Measurements from ENCODE around the gene MRGPRE. TPM values are rescaled to one million over a fixed set of nuclear protein-coding genes. Genes with fewer than 3 reads are reported as not detected.

MRGPRE gene
- total and polyA plus RNA-seq, 4 experiments from 2014 or later = not detected

DNA sequence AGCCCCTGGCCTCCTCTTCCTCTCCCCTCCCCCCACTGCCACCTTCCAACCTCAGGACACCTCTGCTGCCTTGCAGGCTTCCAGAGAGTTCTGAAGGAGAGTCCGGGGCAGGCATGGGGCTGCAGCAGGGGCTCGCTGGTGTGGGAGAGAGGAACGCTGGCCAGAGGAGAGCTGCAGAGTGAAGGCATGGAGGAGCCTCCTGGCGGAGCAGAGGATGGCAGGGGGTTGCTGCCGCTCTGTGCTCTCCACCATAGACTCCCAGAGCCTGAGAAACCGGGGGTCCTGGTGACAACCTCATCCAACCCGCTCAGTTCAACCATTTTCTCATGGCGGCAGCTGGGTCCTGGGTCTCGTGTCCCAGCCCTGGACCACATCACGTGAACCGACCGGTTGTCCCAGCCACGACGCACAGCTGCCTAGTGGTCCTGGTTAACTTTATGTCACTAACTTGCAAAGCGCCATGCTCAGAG, 31.1 kb downstream of the MRGPRE start:
- Histone ChIP-seq H3K4me1 (ENCODE audit: insufficient read depth, low read length) (no peaks in the 10 kb centered on the region), H3K9me3 (ENCODE audit: control insufficient read depth in 1 of 2, low read length in 2 of 2) (no peaks in the 10 kb centered on the region), H3K27me3 (ENCODE audit: insufficient read depth, low read length) (no peaks in the 10 kb centered on the region), H3K4me3 (ENCODE audit: low read length in 2 of 2) (no peak overlapping the region), H3K36me3 (ENCODE audit: insufficient read depth, low read length) (no peaks in the 10 kb centered on the region), H3K27ac (ENCODE audit: low read depth, low read length) (no peak overlapping the region)
- no peak for DNase-seq
- ChIA-PET POLR2A (ENCODE audit: partially characterized antibody) (no interaction called here), CTCF (ENCODE audit: partially characterized antibody) (no interaction called here)
- Mint-ChIP-seq H3K4me3 (no peak overlapping the region), H3K27ac (no peak overlapping the region), H3K27me3 (peaks cover 8 to 16% of the 10 kb centered on the region in 2 donors), H3K9me3 (no peaks in the 10 kb centered on the region), H3K36me3 (no peaks in the 10 kb centered on the region), H3K4me1 (peaks cover 0 to 5% (median 0%) of the 10 kb centered on the region in 4 donors)
- intact Hi-C loops (cut with micrococcal nuclease) = no loop called here

DNA sequence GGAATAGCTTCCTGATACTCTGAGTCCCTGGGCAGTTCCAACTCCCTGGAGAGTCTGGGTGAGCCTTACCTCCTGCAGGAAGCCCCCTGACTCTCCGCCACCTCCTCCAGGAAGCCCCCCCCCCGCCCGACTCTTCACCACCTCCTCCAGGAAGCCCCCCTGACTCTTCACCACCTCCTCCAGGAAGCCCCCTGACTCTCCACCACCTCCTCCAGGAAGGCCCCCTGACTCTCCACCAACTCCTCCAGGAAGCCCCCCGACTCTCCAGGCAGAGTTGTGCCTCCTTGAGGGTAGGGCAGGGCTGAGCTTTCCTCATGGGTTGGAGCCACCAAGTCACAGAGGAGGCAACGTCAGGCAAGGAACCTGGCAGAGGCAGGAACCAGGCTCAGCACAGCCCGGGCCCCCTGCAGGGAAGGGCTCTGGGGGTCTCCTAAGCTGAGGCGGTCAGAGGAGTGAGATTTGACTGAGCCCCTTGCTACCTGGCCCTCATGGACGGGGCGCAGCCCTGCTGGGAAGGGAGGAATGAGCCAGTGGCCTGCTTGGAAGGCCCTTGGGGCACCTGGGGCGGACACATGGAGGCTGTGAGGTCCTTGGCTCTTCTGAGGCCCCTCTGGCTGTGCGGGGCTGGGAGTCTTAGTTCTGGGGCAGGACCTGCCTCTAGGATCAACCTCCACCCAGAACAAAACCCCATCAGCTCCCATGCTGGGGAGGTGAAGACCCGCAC, 31.7 kb downstream of the MRGPRE start:
- Mint-ChIP-seq H3K36me3 (no peaks in the 10 kb centered on the region), H3K27me3 (peaks cover 8 to 16% of the 10 kb centered on the region in 2 donors), H3K9me3 (no peaks in the 10 kb centered on the region), H3K4me1 (peaks cover 0 to 5% (median 0%) of the 10 kb centered on the region in 4 donors), H3K4me3 (no peak overlapping the region), H3K27ac (no peak overlapping the region)
- POLR2A ChIA-PET (ENCODE audit: partially characterized antibody) = no interaction called here
- no peaks in the 10 kb centered on the region for H3K9me3 ChIP-seq (ENCODE audit: control insufficient read depth in 1 of 2, low read length in 2 of 2)
- no peak overlapping the region for H3K4me3 ChIP-seq (ENCODE audit: low read length in 2 of 2)
- CTCF ChIA-PET (ENCODE audit: partially characterized antibody) = no interaction called here
- H3K4me1 ChIP-seq (ENCODE audit: insufficient read depth, low read length) = no peaks in the 10 kb centered on the region
- DNase-seq = no peak
- H3K27me3 ChIP-seq (ENCODE audit: insufficient read depth, low read length) = no peaks in the 10 kb centered on the region
- intact Hi-C loops (cut with micrococcal nuclease) = no loop called here
- no peak overlapping the region for H3K27ac ChIP-seq (ENCODE audit: low read depth, low read length)
- no peaks in the 10 kb centered on the region for H3K36me3 ChIP-seq (ENCODE audit: insufficient read depth, low read length)

DNA sequence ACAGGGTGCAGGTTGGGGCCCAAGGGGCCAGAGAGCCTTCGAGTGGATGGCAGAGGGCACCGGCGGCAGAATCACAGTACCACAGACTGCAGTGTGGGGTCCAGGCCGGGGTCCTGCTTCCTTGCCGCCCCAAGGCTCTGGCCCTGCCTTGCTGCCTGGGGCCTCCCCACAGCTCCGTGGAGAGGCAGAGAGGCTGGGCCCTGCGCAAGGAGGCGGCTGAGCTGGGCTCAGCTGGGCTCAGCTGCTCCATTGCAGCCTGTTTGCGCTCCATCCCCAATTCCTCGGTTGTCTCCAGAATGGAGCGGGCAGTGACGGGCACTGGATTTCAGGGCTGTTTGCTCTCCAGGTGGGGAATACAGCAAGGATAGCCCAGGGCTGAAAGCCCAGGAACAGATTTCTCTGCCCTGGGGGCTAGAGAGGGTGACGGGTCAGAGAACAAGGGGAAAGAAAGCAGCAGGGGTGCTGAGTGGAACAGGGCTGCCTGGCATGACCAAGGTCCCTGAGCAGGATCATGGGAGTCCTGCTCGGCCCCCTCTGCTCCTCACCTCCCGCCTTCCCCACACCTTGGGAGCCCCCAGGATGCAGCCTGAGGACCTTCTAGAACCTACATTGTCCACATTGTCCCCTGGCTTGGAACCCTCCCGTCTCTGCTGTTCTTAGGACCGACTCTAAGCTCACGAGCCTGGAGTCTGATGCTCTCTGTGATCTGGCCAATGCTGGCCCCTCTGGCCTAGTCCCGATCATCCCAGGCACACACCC, 32.5 kb downstream of the MRGPRE start:
- H3K4me3 Mint-ChIP-seq = no peak overlapping the region
- Histone ChIP-seq H3K27me3 (ENCODE audit: insufficient read depth, low read length) (no peaks in the 10 kb centered on the region), H3K4me3 (ENCODE audit: low read length in 2 of 2) (no peak overlapping the region), H3K27ac (ENCODE audit: low read depth, low read length) (no peak overlapping the region), H3K4me1 (ENCODE audit: insufficient read depth, low read length) (no peaks in the 10 kb centered on the region), H3K9me3 (ENCODE audit: control insufficient read depth in 1 of 2, low read length in 2 of 2) (no peaks in the 10 kb centered on the region), H3K36me3 (ENCODE audit: insufficient read depth, low read length) (no peaks in the 10 kb centered on the region)
- no peaks in the 10 kb centered on the region for H3K36me3 Mint-ChIP-seq
- intact Hi-C loops (cut with micrococcal nuclease) = no loop called here
- DNase-seq = no peak
- H3K4me1 Mint-ChIP-seq = peaks cover 0 to 2% (median 0%) of the 10 kb centered on the region in 4 donors
- H3K27me3 Mint-ChIP-seq = peaks cover 4 to 9% of the 10 kb centered on the region in 2 donors
- ChIA-PET CTCF (ENCODE audit: partially characterized antibody) (no interaction called here), POLR2A (ENCODE audit: partially characterized antibody) (no interaction called here)
- H3K27ac Mint-ChIP-seq = no peak overlapping the region
- H3K9me3 Mint-ChIP-seq = no peaks in the 10 kb centered on the region

DNA sequence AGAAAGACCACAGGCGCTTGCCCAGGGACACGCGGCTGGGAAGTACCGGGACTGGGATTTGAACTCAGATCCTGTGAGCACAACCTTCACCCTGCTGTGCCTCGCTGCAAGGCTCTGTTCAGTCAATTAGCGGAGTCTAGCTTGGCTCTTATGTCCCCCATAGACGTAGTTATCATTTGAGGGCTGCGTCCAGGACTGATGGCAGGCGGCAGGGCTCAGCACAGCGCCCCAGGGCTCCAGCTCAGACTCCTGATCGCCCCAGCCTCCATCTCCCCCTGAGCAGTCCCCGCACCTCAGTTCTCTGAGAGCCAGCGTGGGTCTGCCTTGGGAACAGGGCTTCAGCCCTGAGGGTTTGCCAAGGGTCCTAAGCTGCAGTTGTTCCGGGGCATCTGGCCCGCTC, 33.4 kb downstream of the MRGPRE start:
- CTCF ChIA-PET (ENCODE audit: partially characterized antibody) = no interaction called here

DNA sequence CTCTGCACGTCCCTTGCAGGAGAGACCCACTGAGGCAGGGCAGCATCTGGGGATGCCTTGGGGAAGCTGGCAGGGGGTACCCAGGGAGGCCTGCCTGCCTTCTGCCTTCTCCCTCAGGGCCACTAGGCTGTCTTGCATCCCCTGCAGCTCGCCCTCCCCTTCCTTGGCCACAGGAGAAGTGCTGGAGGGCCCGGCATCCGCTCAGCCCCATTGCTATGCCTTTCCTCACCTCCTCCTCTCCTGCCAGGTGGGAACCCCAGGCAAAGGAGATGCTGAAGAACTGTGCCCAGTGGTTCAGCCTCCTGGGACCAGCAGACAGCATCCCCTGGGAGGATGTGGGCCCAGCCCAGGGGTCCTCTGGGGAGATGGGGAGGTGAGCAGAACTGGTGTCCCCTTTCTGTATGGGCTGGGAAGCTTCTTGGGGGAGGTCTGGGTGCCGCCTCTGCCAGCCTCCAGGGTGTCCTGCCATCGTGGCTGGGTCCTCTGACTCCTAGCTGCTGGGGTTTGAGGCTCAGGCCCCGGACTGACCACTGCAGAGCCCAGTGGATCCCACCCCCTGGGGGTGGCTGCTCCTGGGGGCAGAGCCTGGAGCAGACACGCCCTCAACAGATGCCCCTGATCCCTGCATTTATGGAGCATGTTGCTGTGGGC, 34.2 kb downstream of the MRGPRE start:
- Histone ChIP-seq H3K27ac (ENCODE audit: low read depth, low read length) (no peak overlapping the region), H3K4me3 (ENCODE audit: low read length in 2 of 2) (no peak overlapping the region), H3K36me3 (ENCODE audit: insufficient read depth, low read length) (no peaks in the 10 kb centered on the region), H3K4me1 (ENCODE audit: insufficient read depth, low read length) (no peaks in the 10 kb centered on the region), H3K27me3 (ENCODE audit: insufficient read depth, low read length) (no peaks in the 10 kb centered on the region), H3K9me3 (ENCODE audit: control insufficient read depth in 1 of 2, low read length in 2 of 2) (no peaks in the 10 kb centered on the region)
- H3K4me1 Mint-ChIP-seq = peaks cover 0 to 2% (median 0%) of the 10 kb centered on the region in 4 donors
- no peak overlapping the region for H3K27ac Mint-ChIP-seq
- DNase-seq = no peak
- intact Hi-C loops (cut with micrococcal nuclease) = no loop called here
- H3K27me3 Mint-ChIP-seq = peaks cover 4 to 9% of the 10 kb centered on the region in 2 donors
- no peaks in the 10 kb centered on the region for H3K9me3 Mint-ChIP-seq
- H3K36me3 Mint-ChIP-seq = no peaks in the 10 kb centered on the region
- POLR2A ChIA-PET (ENCODE audit: partially characterized antibody) = no interaction called here
- CTCF ChIA-PET (ENCODE audit: partially characterized antibody) = no interaction called here
- H3K4me3 Mint-ChIP-seq = no peak overlapping the region

More for the DNA sequence above, 33.4 kb downstream of the MRGPRE start:
- Histone ChIP-seq H3K27me3 (ENCODE audit: insufficient read depth, low read length) (no peaks in the 10 kb centered on the region), H3K9me3 (ENCODE audit: control insufficient read depth in 1 of 2, low read length in 2 of 2) (no peaks in the 10 kb centered on the region), H3K4me1 (ENCODE audit: insufficient read depth, low read length) (no peaks in the 10 kb centered on the region), H3K4me3 (ENCODE audit: low read length in 2 of 2) (no peak overlapping the region), H3K27ac (ENCODE audit: low read depth, low read length) (no peak overlapping the region), H3K36me3 (ENCODE audit: insufficient read depth, low read length) (no peaks in the 10 kb centered on the region)
- H3K4me1 Mint-ChIP-seq = peaks cover 0 to 2% (median 0%) of the 10 kb centered on the region in 4 donors
- DNase-seq = no peak
- no peak overlapping the region for H3K27ac Mint-ChIP-seq
- intact Hi-C loops (cut with micrococcal nuclease) = no loop called here
- POLR2A ChIA-PET (ENCODE audit: partially characterized antibody) = no interaction called here
- no peak overlapping the region for H3K4me3 Mint-ChIP-seq
- peaks cover 4 to 9% of the 10 kb centered on the region in 2 donors for H3K27me3 Mint-ChIP-seq
- no peaks in the 10 kb centered on the region for H3K9me3 Mint-ChIP-seq
- no peaks in the 10 kb centered on the region for H3K36me3 Mint-ChIP-seq

DNA sequence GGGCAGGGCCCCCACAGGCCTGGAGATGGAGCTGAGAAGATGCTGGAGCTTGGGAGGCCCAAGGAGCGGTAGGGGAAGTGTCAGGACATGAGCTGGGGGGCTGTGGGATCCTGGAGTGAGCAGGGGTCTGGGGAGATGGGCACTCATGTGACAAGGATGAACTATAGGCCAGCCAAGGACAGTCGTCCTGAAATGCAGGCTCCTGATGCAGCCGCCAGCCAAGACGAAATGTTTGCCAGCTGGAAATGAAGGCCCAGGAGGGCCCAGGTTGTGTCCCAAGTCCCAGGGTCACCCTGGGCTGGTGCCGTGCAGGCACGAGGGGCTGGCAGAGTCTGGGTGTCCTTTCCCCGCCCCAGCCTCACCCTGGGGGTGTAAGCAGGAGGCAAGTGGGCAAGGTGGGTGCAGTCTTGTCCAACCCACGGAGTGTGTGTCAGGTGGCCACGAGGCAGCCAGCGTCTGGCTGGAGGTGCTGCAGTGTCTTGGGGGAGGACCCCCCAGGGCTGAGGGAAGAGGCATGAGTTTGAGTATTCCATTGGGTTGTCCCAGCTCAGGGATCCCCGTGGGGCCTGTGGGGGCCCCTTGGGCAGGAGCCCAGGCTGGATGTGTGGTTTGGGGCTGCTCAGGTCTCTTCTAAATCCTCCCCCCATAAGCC, 35.0 kb downstream of the MRGPRE start:
- no peak overlapping the region for H3K27ac Mint-ChIP-seq
- intact Hi-C loops (cut with micrococcal nuclease) = no loop called here
- CTCF ChIA-PET (ENCODE audit: partially characterized antibody) = no interaction called here

More for the DNA sequence above, 35.0 kb downstream of the MRGPRE start:
- no peaks in the 10 kb centered on the region for H3K9me3 ChIP-seq (ENCODE audit: control insufficient read depth in 1 of 2, low read length in 2 of 2)
- no peaks in the 10 kb centered on the region for H3K36me3 Mint-ChIP-seq
- no peaks in the 10 kb centered on the region for H3K4me1 Mint-ChIP-seq
- no peak overlapping the region for H3K27ac ChIP-seq (ENCODE audit: low read depth, low read length)
- POLR2A ChIA-PET (ENCODE audit: partially characterized antibody) = no interaction called here
- H3K4me3 Mint-ChIP-seq = no peak overlapping the region
- no peak for DNase-seq
- no peaks in the 10 kb centered on the region for H3K9me3 Mint-ChIP-seq
- H3K27me3 Mint-ChIP-seq = peaks cover 0 to 6% of the 10 kb centered on the region in 2 donors
- H3K4me1 ChIP-seq (ENCODE audit: insufficient read depth, low read length) = no peaks in the 10 kb centered on the region
- no peaks in the 10 kb centered on the region for H3K36me3 ChIP-seq (ENCODE audit: insufficient read depth, low read length)
- no peaks in the 10 kb centered on the region for H3K27me3 ChIP-seq (ENCODE audit: insufficient read depth, low read length)
- no peak overlapping the region for H3K4me3 ChIP-seq (ENCODE audit: low read length in 2 of 2)
